ENCODE measurements around the gene IQSEC3.
"Not testable (repeated sequence)": the region's sequence is repeated elsewhere in the genome, so short reads cannot be mapped to it uniquely, and the experiment has no call there.

Gene IQSEC3

GRCh38 chr12:52902-53734, 13.4 kb upstream of the IQSEC3 start:
- H3K9me3 ChIP-seq (ENCODE audit: control insufficient read depth in 1 of 2, low read length in 2 of 2); H3K4me1 ChIP-seq (ENCODE audit: control insufficient read depth in 1 of 2, insufficient read depth in 2 of 2, low read length in 2 of 2); H3K4me3 ChIP-seq (ENCODE audit: low read depth in 1 of 2, low read length in 2 of 2); H3K27ac ChIP-seq (ENCODE audit: low read depth, low read length); H3K9ac ChIP-seq (ENCODE audit: low read depth in 1 of 2, low read length in 2 of 2); H3K36me3 ChIP-seq (ENCODE audit: control insufficient read depth in 1 of 2, insufficient read depth in 2 of 2, low read length in 2 of 2): not testable (repeated sequence)
- peaks cover 0 to 30% of the 10 kb centered on the region in 2 donors for H3K27me3 ChIP-seq (ENCODE audit: control insufficient read depth in 1 of 2, insufficient read depth in 2 of 2, low read length in 2 of 2)

GRCh38 chr12:53735-54730, 12.5 kb upstream of the IQSEC3 start:
- Histone ChIP-seq H3K4me1 (ENCODE audit: control insufficient read depth in 1 of 2, insufficient read depth in 2 of 2, low read length in 2 of 2) (no peaks in the 10 kb centered on the region), H3K9ac (ENCODE audit: low read depth in 1 of 2, low read length in 2 of 2) (no peak overlapping the region), H3K9me3 (ENCODE audit: control insufficient read depth in 1 of 2, low read length in 2 of 2) (peaks cover 0 to 2% of the 10 kb centered on the region in 2 donors), H3K36me3 (ENCODE audit: control insufficient read depth in 1 of 2, insufficient read depth in 2 of 2, low read length in 2 of 2) (no peaks in the 10 kb centered on the region), H3K27ac (ENCODE audit: low read depth, low read length) (no peak overlapping the region), H3K27me3 (ENCODE audit: control insufficient read depth in 1 of 2, insufficient read depth in 2 of 2, low read length in 2 of 2) (peaks cover 0 to 30% of the 10 kb centered on the region in 2 donors), H3K4me3 (ENCODE audit: low read depth in 1 of 2, low read length in 2 of 2) (no peak overlapping the region)

DNA sequence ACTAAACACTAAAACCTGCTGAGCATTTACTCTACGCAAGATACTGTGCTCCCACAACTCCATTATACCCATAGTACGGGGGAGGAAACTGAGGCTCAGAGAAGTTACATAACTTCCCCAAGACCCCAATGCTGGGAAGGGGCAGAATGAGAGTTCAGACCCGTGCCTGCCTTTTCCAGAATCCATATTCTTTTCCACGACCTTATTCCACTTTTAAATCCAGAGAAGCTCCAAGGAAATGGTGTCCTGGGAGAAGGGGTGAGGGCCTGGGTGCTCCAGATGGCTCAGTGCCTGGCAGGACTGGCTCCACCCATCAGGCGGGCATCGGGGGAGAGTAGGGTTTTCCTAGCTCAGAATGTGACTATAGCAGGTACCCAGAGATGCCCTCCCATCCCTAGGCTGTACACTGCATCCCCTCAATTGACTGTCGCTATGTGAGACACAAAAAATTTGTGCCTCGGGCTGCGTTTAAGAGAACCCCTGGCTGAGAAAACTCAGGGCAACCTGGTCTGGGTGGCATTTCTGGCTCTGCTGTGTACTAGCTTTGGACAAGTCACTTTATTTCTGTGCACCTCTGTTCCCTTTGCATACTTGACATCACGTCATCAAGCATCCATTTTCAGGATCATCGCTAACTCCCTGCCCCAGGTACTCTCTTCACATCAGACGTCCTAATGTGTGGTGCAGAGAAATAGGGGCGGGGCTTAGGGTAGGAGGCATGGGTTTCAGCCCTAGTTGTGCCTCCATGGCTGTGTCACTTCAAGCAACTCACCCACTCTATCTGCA, 11.6 kb upstream of the IQSEC3 start:
- H3K4me1 ChIP-seq (ENCODE audit: control insufficient read depth in 1 of 2, insufficient read depth in 2 of 2, low read length in 2 of 2), result no peaks in the 10 kb centered on the region
- peaks cover 0 to 30% of the 10 kb centered on the region in 2 donors for H3K27me3 ChIP-seq (ENCODE audit: control insufficient read depth in 1 of 2, insufficient read depth in 2 of 2, low read length in 2 of 2)
- H3K27ac ChIP-seq (ENCODE audit: low read depth, low read length), result no peak overlapping the region
- H3K9me3 ChIP-seq (ENCODE audit: control insufficient read depth in 1 of 2, low read length in 2 of 2), result peaks cover 0 to 2% of the 10 kb centered on the region in 2 donors
- H3K36me3 ChIP-seq (ENCODE audit: control insufficient read depth in 1 of 2, insufficient read depth in 2 of 2, low read length in 2 of 2), result no peaks in the 10 kb centered on the region
- no peak overlapping the region for H3K4me3 ChIP-seq (ENCODE audit: low read depth in 1 of 2, low read length in 2 of 2)
- no peak overlapping the region for H3K9ac ChIP-seq (ENCODE audit: low read depth in 1 of 2, low read length in 2 of 2)

DNA sequence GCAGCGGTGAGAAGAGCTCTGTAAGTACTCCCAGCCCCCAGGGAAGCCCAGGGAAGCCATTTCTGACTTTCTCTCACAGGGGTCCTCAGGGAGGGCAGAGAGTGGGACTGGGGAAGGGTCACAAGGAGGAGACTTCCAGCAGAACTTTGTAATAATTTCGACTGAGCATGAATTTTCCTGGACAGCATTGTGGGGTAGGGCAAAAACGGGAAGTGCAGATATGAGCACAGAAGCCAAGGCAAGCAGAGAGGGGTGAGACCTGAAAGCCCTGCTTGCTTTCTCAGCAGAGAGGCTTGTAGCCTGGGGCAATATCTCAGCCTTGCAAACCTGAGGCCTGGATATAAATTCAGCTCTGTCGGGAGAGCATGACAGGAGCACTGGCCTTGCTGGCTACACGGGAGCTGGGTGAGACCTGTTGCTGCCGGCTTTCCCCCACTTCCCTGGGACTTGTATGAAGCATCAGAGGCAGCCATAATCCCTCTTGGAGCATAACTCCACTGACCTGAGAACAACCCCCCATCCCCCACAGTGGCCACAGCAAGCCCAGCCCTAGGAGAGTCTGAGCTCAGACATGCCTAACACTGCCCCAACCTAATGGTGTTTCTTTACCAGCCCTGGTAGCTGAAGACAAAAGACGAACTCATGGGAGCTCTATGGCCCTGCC, 9.8 kb upstream of the IQSEC3 start:
- H3K27me3 ChIP-seq (ENCODE audit: control insufficient read depth in 1 of 2, insufficient read depth in 2 of 2, low read length in 2 of 2), result peaks cover 0 to 30% of the 10 kb centered on the region in 2 donors
- H3K4me1 ChIP-seq (ENCODE audit: control insufficient read depth in 1 of 2, insufficient read depth in 2 of 2, low read length in 2 of 2), result no peaks in the 10 kb centered on the region
- peaks cover 0 to 2% of the 10 kb centered on the region in 2 donors for H3K9me3 ChIP-seq (ENCODE audit: control insufficient read depth in 1 of 2, low read length in 2 of 2)
- no peaks in the 10 kb centered on the region for H3K36me3 ChIP-seq (ENCODE audit: control insufficient read depth in 1 of 2, insufficient read depth in 2 of 2, low read length in 2 of 2)
- H3K9ac ChIP-seq (ENCODE audit: low read depth in 1 of 2, low read length in 2 of 2), result no peak overlapping the region
- no peak overlapping the region for H3K4me3 ChIP-seq (ENCODE audit: low read depth in 1 of 2, low read length in 2 of 2)
- H3K27ac ChIP-seq (ENCODE audit: low read depth, low read length), result no peak overlapping the region

DNA sequence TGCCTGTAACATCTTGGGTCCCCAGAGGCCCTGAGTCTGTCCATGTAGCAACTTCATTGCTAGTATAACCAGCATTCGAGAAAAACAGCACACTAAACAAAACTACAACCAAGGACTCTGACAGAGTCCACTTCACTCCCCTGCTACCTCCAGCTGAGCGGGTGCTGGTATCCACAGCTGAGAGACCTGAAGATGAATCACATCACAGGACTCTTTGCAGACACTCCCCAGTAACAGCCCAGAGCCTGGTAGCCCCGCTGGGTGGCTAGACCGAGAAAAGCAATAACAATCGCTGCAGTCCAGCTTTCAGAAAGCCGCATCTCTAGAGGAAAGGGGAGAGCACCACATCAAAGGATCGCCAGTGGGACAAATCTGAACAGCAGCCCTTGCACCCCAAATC, 9.0 kb upstream of the IQSEC3 start:
- H3K36me3 ChIP-seq (ENCODE audit: control insufficient read depth in 1 of 2, insufficient read depth in 2 of 2, low read length in 2 of 2), result no peaks in the 10 kb centered on the region
- H3K4me3 ChIP-seq (ENCODE audit: low read depth in 1 of 2, low read length in 2 of 2), result no peak overlapping the region
- no peak overlapping the region for H3K27ac ChIP-seq (ENCODE audit: low read depth, low read length)
- no peak overlapping the region for H3K9ac ChIP-seq (ENCODE audit: low read depth in 1 of 2, low read length in 2 of 2)
- peaks cover 0 to 30% of the 10 kb centered on the region in 2 donors for H3K27me3 ChIP-seq (ENCODE audit: control insufficient read depth in 1 of 2, insufficient read depth in 2 of 2, low read length in 2 of 2)
- H3K9me3 ChIP-seq (ENCODE audit: control insufficient read depth in 1 of 2, low read length in 2 of 2), result peaks cover 0 to 2% of the 10 kb centered on the region in 2 donors
- no peaks in the 10 kb centered on the region for H3K4me1 ChIP-seq (ENCODE audit: control insufficient read depth in 1 of 2, insufficient read depth in 2 of 2, low read length in 2 of 2)

DNA sequence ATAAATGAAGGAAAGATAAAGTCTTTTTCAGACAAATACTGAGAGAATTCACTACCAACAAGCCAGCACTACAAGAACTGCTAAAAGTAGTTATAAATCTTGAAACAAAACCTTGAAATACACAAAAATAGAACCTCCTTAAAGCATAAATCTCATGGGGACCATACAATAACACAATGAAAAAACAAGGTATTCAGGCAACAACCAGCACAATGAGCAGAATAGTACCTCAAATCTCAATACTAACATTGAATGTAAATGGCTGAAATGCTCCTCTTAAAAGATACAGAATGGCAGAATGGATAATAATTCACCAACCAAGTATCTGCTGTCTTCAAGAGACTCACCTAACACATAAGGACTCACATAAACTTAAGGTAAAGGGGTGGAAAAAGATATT, 7.7 kb upstream of the IQSEC3 start:
- Histone ChIP-seq H3K9ac (ENCODE audit: low read depth in 1 of 2, low read length in 2 of 2) (no peak overlapping the region), H3K27me3 (ENCODE audit: control insufficient read depth in 1 of 2, insufficient read depth in 2 of 2, low read length in 2 of 2) (peaks cover 0 to 24% of the 10 kb centered on the region in 2 donors), H3K27ac (ENCODE audit: low read depth, low read length) (no peak overlapping the region), H3K4me3 (ENCODE audit: low read depth in 1 of 2, low read length in 2 of 2) (no peak overlapping the region), H3K4me1 (ENCODE audit: control insufficient read depth in 1 of 2, insufficient read depth in 2 of 2, low read length in 2 of 2) (no peaks in the 10 kb centered on the region), H3K9me3 (ENCODE audit: control insufficient read depth in 1 of 2, low read length in 2 of 2) (peaks cover 0 to 2% of the 10 kb centered on the region in 2 donors), H3K36me3 (ENCODE audit: control insufficient read depth in 1 of 2, insufficient read depth in 2 of 2, low read length in 2 of 2) (no peaks in the 10 kb centered on the region)

DNA sequence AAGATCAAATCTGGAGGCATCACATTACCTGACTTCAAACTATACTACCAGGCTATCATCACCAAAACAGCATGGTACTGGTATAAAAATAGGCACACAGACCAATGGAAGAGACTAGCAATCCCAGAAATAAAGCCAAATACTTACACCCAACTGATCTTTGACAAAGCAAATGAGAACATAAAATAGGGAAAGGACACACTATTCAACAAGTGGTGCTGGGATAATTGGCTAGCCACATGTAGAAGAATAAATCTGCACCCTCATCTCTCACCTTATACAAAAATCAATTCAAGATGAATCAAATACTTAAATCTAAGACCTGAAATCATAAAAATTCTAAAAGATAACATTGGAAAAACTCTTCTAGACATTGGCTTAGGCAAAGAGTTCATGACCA, 4.7 kb upstream of the IQSEC3 start:
- not testable (repeated sequence) for H3K27ac ChIP-seq (ENCODE audit: low read depth, low read length); H3K9ac ChIP-seq (ENCODE audit: low read depth in 1 of 2, low read length in 2 of 2); H3K27me3 ChIP-seq (ENCODE audit: control insufficient read depth in 1 of 2, insufficient read depth in 2 of 2, low read length in 2 of 2); H3K4me1 ChIP-seq (ENCODE audit: control insufficient read depth in 1 of 2, insufficient read depth in 2 of 2, low read length in 2 of 2); H3K9me3 ChIP-seq (ENCODE audit: control insufficient read depth in 1 of 2, low read length in 2 of 2); H3K36me3 ChIP-seq (ENCODE audit: control insufficient read depth in 1 of 2, insufficient read depth in 2 of 2, low read length in 2 of 2); H3K4me3 ChIP-seq (ENCODE audit: low read depth in 1 of 2, low read length in 2 of 2)

- H3K4me3 ChIP-seq (ENCODE audit: low read depth in 1 of 2, low read length in 2 of 2); H3K9ac ChIP-seq (ENCODE audit: low read depth in 1 of 2, low read length in 2 of 2); H3K4me1 ChIP-seq (ENCODE audit: control insufficient read depth in 1 of 2, insufficient read depth in 2 of 2, low read length in 2 of 2); H3K27ac ChIP-seq (ENCODE audit: low read depth, low read length); H3K27me3 ChIP-seq (ENCODE audit: control insufficient read depth in 1 of 2, insufficient read depth in 2 of 2, low read length in 2 of 2); H3K9me3 ChIP-seq (ENCODE audit: control insufficient read depth in 1 of 2, low read length in 2 of 2); H3K36me3 ChIP-seq (ENCODE audit: control insufficient read depth in 1 of 2, insufficient read depth in 2 of 2, low read length in 2 of 2): not testable (repeated sequence)
Observed at GRCh38 chr12:65491-66063, 990 bp upstream of the IQSEC3 start.

GRCh38 chr12:66782-67504, 376 bp downstream of the IQSEC3 start:
- not testable (repeated sequence) for H3K36me3 ChIP-seq (ENCODE audit: control insufficient read depth in 1 of 2, insufficient read depth in 2 of 2, low read length in 2 of 2); H3K27me3 ChIP-seq (ENCODE audit: control insufficient read depth in 1 of 2, insufficient read depth in 2 of 2, low read length in 2 of 2); H3K4me1 ChIP-seq (ENCODE audit: control insufficient read depth in 1 of 2, insufficient read depth in 2 of 2, low read length in 2 of 2); H3K9ac ChIP-seq (ENCODE audit: low read depth in 1 of 2, low read length in 2 of 2); H3K27ac ChIP-seq (ENCODE audit: low read depth, low read length); H3K4me3 ChIP-seq (ENCODE audit: low read depth in 1 of 2, low read length in 2 of 2); H3K9me3 ChIP-seq (ENCODE audit: control insufficient read depth in 1 of 2, low read length in 2 of 2)
